ENCODE results near the gene SEC63. TPM values are rescaled to one million over a fixed set of nuclear protein-coding genes. Genes with fewer than 3 reads are reported as not detected.

Gene SEC63
- total RNA-seq, 1 donor from 2014 or later, result 94.4 TPM

DNA sequence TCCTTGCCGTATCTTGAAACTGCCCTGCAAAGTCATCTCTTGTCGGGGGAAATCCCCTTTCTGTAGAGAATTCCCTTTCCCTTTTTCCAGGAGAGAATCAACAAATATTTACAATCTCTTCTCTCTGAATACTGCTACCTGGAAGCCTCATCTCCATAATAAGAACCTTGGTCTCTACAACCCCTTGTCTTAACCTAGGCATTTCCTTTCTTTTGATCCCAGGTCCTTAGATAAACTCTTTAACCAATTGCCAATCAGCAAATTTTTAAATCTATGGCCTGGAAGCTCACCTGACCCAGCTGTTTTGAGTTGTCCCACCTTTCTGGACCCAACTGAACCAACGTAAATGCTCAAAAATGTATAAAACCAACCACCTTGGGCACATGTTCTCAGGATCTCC lies 30.6 kb upstream of the SEC63 start:
- no peaks in the 10 kb centered on the region for H3K9me3 Mint-ChIP-seq
- H3K4me1 Mint-ChIP-seq, result peaks cover 9% of the 10 kb centered on the region
- intact Hi-C loops (cut with micrococcal nuclease), result no loop called here

DNA sequence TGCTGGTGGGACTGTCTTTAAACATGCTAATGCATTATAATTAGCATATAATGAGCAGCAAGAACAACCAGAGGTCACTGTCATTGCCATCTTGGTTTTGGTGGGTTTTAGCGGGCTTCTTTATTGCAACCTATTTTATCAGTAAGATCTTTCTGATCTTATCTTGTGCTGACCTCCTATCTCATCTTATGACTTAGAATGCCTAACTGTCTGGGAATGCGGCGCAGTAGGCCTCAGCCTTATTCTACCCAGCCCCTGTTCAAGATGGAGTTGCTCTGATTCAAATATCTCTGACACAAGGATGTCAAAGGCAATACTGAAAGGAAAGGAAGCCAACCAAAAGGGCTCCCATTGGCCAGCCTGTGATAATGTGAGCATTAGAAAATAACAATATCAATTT lies 29.8 kb upstream of the SEC63 start:
- no peak overlapping the region for H3K27ac Mint-ChIP-seq
- H3K4me3 Mint-ChIP-seq, result no peak overlapping the region
- H3K36me3 Mint-ChIP-seq (ENCODE audit: low read depth), result no peaks in the 10 kb centered on the region
- intact Hi-C loops (cut with micrococcal nuclease), result no loop called here
- H3K27me3 Mint-ChIP-seq, result peaks cover 6% of the 10 kb centered on the region
- peaks cover 9% of the 10 kb centered on the region for H3K4me1 Mint-ChIP-seq
- no peak for DNase-seq
- no peaks in the 10 kb centered on the region for H3K9me3 Mint-ChIP-seq

More for the DNA sequence above, 30.6 kb upstream of the SEC63 start:
- Mint-ChIP-seq H3K27ac (no peak overlapping the region), H3K4me3 (no peak overlapping the region), H3K36me3 (ENCODE audit: low read depth) (no peaks in the 10 kb centered on the region), H3K27me3 (peaks cover 5% of the 10 kb centered on the region)
- DNase-seq, result no peak

DNA sequence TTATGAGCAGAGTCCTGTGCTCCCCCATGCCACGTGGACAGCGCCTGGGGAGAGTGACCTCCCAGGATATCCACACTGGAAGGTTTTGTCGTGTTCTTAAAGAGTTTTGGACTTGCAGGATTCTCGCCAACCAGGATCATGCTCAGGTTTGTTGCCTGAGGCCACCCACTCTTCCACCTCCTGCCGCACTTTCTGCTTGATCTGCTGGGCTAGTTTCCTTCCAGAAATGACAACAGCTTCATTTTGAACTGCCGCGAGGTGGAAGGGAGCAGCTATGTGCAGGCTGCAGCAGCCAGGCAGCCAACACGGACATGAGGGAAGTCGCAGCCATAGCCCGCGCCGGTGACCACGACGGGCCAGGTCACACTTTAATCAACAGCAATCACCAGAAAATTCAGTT lies 27.7 kb upstream of the SEC63 start:
- DNase-seq, result no peak
- H3K9me3 Mint-ChIP-seq, result no peaks in the 10 kb centered on the region
- no peaks in the 10 kb centered on the region for H3K36me3 Mint-ChIP-seq (ENCODE audit: low read depth)
- peaks cover 15% of the 10 kb centered on the region for H3K27me3 Mint-ChIP-seq
- H3K4me3 Mint-ChIP-seq, result no peak overlapping the region
- H3K27ac Mint-ChIP-seq, result no peak overlapping the region
- H3K4me1 Mint-ChIP-seq, result peaks cover 1% of the 10 kb centered on the region
- intact Hi-C loops (cut with micrococcal nuclease), result no loop called here

- peaks cover 3% of the 10 kb centered on the region for H3K4me1 Mint-ChIP-seq
- no peak for DNase-seq
- no peak overlapping the region for H3K27ac Mint-ChIP-seq
- no peaks in the 10 kb centered on the region for H3K9me3 Mint-ChIP-seq
- no peaks in the 10 kb centered on the region for H3K36me3 Mint-ChIP-seq (ENCODE audit: low read depth)
- intact Hi-C loops (cut with micrococcal nuclease), result no loop called here
- H3K27me3 Mint-ChIP-seq, result peaks cover 15% of the 10 kb centered on the region
- H3K4me3 Mint-ChIP-seq, result no peak overlapping the region
These were observed 25.8 kb upstream of the SEC63 start for GRCh38 chr6:107983811-107984210.

DNA sequence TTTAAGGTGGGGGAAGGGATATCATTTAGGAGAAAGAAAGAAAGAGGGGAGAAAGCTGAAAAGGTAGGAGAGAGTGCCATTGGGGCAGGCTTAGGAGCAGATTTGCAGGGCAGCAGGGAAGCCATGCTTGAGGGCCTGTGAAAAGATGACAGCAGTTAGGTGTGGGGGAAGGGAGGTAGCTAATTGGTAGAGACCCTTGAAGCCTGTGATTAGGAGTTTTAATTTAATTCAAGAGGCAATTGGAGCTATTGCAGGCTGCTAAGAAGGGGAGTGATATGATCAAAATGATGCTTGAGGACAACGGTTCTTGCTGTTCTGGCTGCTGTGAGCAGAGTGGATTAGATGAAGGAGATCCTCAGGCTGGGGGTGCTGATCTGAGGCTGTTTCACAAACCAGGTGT lies 24.5 kb upstream of the SEC63 start:
- Mint-ChIP-seq H3K27ac (no peak overlapping the region), H3K4me3 (no peak overlapping the region), H3K4me1 (peaks cover 3% of the 10 kb centered on the region), H3K27me3 (peaks cover 15% of the 10 kb centered on the region), H3K9me3 (no peaks in the 10 kb centered on the region), H3K36me3 (ENCODE audit: low read depth) (no peaks in the 10 kb centered on the region)
- intact Hi-C loops (cut with micrococcal nuclease), result no loop called here
- no peak for DNase-seq

- Mint-ChIP-seq H3K27ac (no peak overlapping the region), H3K27me3 (peaks cover 15% of the 10 kb centered on the region), H3K4me1 (peaks cover 3% of the 10 kb centered on the region), H3K4me3 (no peak overlapping the region), H3K9me3 (no peaks in the 10 kb centered on the region), H3K36me3 (ENCODE audit: low read depth) (no peaks in the 10 kb centered on the region)
- intact Hi-C loops (cut with micrococcal nuclease), result no loop called here
- DNase-seq, result no peak
These were observed 23.7 kb upstream of the SEC63 start for GRCh38 chr6:107981695-107982094.

DNA sequence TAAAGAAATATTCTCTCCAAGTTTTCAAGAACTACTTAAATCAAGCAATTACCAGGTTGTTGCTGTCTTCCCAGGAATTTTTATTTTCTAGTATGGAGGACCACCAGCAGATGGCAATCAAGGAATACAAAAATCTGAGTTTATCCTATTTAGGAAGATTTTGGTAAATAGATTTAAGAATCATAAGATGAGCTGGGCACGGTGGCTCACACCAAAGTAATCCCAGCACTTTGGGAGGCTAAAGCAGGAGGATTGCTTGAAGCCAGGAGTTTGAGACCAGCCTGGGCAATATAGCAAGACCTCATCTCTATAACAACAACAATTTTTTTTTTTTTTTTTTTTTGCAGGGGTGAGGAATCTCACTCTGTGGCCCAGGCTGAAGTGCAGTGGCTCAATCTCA lies 19.3 kb upstream of the SEC63 start:
- no peak overlapping the region for H3K27ac Mint-ChIP-seq
- no peaks in the 10 kb centered on the region for H3K9me3 Mint-ChIP-seq
- intact Hi-C loops (cut with micrococcal nuclease), result no loop called here
- peaks cover 21% of the 10 kb centered on the region for H3K27me3 Mint-ChIP-seq
- H3K36me3 Mint-ChIP-seq (ENCODE audit: low read depth), result no peaks in the 10 kb centered on the region
- H3K4me3 Mint-ChIP-seq, result no peak overlapping the region
- peaks cover 5% of the 10 kb centered on the region for H3K4me1 Mint-ChIP-seq
- DNase-seq, result no peak

- no peaks in the 10 kb centered on the region for H3K36me3 Mint-ChIP-seq (ENCODE audit: low read depth)
- H3K4me3 Mint-ChIP-seq, result no peak overlapping the region
- no peak for DNase-seq
- H3K27me3 Mint-ChIP-seq, result peaks cover 23% of the 10 kb centered on the region
- intact Hi-C loops (cut with micrococcal nuclease), result no loop called here
- peaks cover 5% of the 10 kb centered on the region for H3K4me1 Mint-ChIP-seq
- H3K27ac Mint-ChIP-seq, result no peak overlapping the region
- H3K9me3 Mint-ChIP-seq, result no peaks in the 10 kb centered on the region
These were observed 18.3 kb upstream of the SEC63 start for GRCh38 chr6:107976155-107976783.

- Mint-ChIP-seq H3K36me3 (ENCODE audit: low read depth) (no peaks in the 10 kb centered on the region), H3K9me3 (no peaks in the 10 kb centered on the region), H3K27me3 (peaks cover 25% of the 10 kb centered on the region), H3K4me1 (peaks cover 2% of the 10 kb centered on the region), H3K4me3 (no peak overlapping the region), H3K27ac (no peak overlapping the region)
- no peak for DNase-seq
- intact Hi-C loops (cut with micrococcal nuclease), result no loop called here
These were observed 15.6 kb upstream of the SEC63 start for GRCh38 chr6:107973594-107973993.

- H3K4me1 Mint-ChIP-seq, result peaks cover 2% of the 10 kb centered on the region
- no peak overlapping the region for H3K4me3 Mint-ChIP-seq
- intact Hi-C loops (cut with micrococcal nuclease), result no loop called here
- H3K36me3 Mint-ChIP-seq (ENCODE audit: low read depth), result no peaks in the 10 kb centered on the region
- peaks cover 25% of the 10 kb centered on the region for H3K27me3 Mint-ChIP-seq
- DNase-seq, result no peak
- H3K9me3 Mint-ChIP-seq, result no peaks in the 10 kb centered on the region
- no peak overlapping the region for H3K27ac Mint-ChIP-seq
These were observed 14.5 kb upstream of the SEC63 start for GRCh38 chr6:107972413-107973096.

- Mint-ChIP-seq H3K27ac (no peak overlapping the region), H3K9me3 (no peaks in the 10 kb centered on the region), H3K4me3 (no peak overlapping the region), H3K27me3 (peaks cover 25% of the 10 kb centered on the region), H3K36me3 (ENCODE audit: low read depth) (no peaks in the 10 kb centered on the region), H3K4me1 (peaks cover 2% of the 10 kb centered on the region)
- intact Hi-C loops (cut with micrococcal nuclease), result no loop called here
- DNase-seq, result no peak
These were observed 13.2 kb upstream of the SEC63 start for GRCh38 chr6:107971181-107971580.

- H3K27me3 Mint-ChIP-seq, result peaks cover 24% of the 10 kb centered on the region
These were observed 12.2 kb upstream of the SEC63 start for GRCh38 chr6:107970255-107970654.

GRCh38 chr6:107968081-107968480 lies 10.1 kb upstream of the SEC63 start:
- Mint-ChIP-seq H3K9me3 (no peaks in the 10 kb centered on the region), H3K4me3 (no peak overlapping the region)
- DNase-seq, result no peak

More at GRCh38 chr6:107970255-107970654, 12.2 kb upstream of the SEC63 start:
- intact Hi-C loops (cut with micrococcal nuclease), result no loop called here
- H3K9me3 Mint-ChIP-seq, result no peaks in the 10 kb centered on the region
- DNase-seq, result no peak
- no peaks in the 10 kb centered on the region for H3K36me3 Mint-ChIP-seq (ENCODE audit: low read depth)
- peaks cover 2% of the 10 kb centered on the region for H3K4me1 Mint-ChIP-seq
- no peak overlapping the region for H3K27ac Mint-ChIP-seq
- no peak overlapping the region for H3K4me3 Mint-ChIP-seq

DNA sequence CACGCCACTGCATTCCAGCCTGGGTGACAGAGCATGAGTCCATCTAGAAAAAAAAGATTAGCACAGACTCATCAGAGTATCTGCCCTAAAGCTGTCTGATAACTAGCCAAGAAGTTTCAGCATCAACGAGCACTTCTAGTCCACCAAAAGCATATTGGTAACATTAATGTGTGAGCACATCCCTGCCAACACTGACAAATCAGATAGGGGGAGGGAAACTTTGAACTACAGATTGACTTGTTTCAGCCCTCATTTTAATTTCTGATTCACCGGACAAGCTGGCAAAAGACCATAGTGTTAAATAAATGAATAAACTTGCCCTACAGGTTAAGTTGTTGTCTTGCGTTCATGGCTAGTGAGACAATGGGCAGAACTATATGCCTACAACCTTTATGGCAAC lies 7.7 kb upstream of the SEC63 start:
- H3K27me3 Mint-ChIP-seq, result peaks cover 2% of the 10 kb centered on the region
- no peak overlapping the region for H3K27ac Mint-ChIP-seq
- no peaks in the 10 kb centered on the region for H3K9me3 Mint-ChIP-seq
- H3K4me3 Mint-ChIP-seq, result no peak overlapping the region
- H3K4me1 Mint-ChIP-seq, result peaks cover 6% of the 10 kb centered on the region
- no peaks in the 10 kb centered on the region for H3K36me3 Mint-ChIP-seq (ENCODE audit: low read depth)
- no peak for DNase-seq
- intact Hi-C loops (cut with micrococcal nuclease), result no loop called here

More at GRCh38 chr6:107968081-107968480, 10.1 kb upstream of the SEC63 start:
- Mint-ChIP-seq H3K27ac (no peak overlapping the region), H3K4me1 (peaks cover 6% of the 10 kb centered on the region), H3K36me3 (ENCODE audit: low read depth) (no peaks in the 10 kb centered on the region), H3K27me3 (peaks cover 13% of the 10 kb centered on the region)
- intact Hi-C loops (cut with micrococcal nuclease), result no loop called here

DNA sequence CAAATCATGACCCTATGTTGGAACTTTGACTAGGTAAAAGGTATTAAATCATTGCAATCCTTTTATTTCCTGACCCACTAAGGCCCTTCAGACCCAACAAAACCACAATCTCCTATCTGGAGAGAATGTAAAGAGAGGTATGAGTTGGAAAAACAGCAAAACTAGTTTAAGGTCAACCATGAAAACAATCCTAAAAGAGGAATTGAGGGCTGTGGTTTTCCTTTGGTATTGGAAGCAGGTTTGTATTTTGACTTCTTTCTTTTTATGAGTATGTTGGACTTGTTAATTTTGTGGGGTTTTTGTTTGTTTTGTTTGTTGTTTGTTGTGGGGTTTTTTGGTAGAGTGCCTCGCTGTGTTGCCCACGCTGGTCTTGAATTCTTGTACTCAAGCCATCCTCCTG lies 4.7 kb upstream of the SEC63 start:
- H3K27me3 Mint-ChIP-seq, result peaks cover 5% of the 10 kb centered on the region
- no peak for DNase-seq
- intact Hi-C loops (cut with micrococcal nuclease), result no loop called here
- no peaks in the 10 kb centered on the region for H3K36me3 Mint-ChIP-seq (ENCODE audit: low read depth)
- H3K4me1 Mint-ChIP-seq, result peaks cover 9% of the 10 kb centered on the region
- H3K9me3 Mint-ChIP-seq, result no peaks in the 10 kb centered on the region
- no peak overlapping the region for H3K27ac Mint-ChIP-seq
- H3K4me3 Mint-ChIP-seq, result no peak overlapping the region
